ENCODE data around the gene CTNND2.

CTNND2 gene

GRCh38 chr5:11555171-11555570 lies 349.1 kb downstream of the CTNND2 start:
- 91 to 96% methylated on average over 4 of the region's 4 CpGs for WGBS, 2 experiments
- Histone ChIP-seq H3K4me1 (ENCODE audit: control insufficient read depth, insufficient read depth, low read length) (no peaks in the 10 kb centered on the region), H3K36me3 (ENCODE audit: control insufficient read depth, insufficient read depth, low read length) (no peaks in the 10 kb centered on the region), H3K27ac (ENCODE audit: insufficient read depth, low read depth, low read length, poor library complexity, severe bottlenecking) (no peak overlapping the region), H3K9me3 (ENCODE audit: control insufficient read depth, low read length) (no peaks in the 10 kb centered on the region), H3K4me3 (ENCODE audit: insufficient read depth, low read depth, low read length) (no peak overlapping the region), H3K27me3 (ENCODE audit: control insufficient read depth, insufficient read depth, low read length, poor library complexity, severe bottlenecking) (no peaks in the 10 kb centered on the region)

- Histone ChIP-seq H3K27ac (ENCODE audit: insufficient read depth, low read depth, low read length, poor library complexity, severe bottlenecking) (no peak overlapping the region), H3K27me3 (ENCODE audit: control insufficient read depth, insufficient read depth, low read length, poor library complexity, severe bottlenecking) (no peaks in the 10 kb centered on the region), H3K4me1 (ENCODE audit: control insufficient read depth, insufficient read depth, low read length) (no peaks in the 10 kb centered on the region), H3K36me3 (ENCODE audit: control insufficient read depth, insufficient read depth, low read length) (no peaks in the 10 kb centered on the region), H3K9me3 (ENCODE audit: control insufficient read depth, low read length) (no peaks in the 10 kb centered on the region), H3K4me3 (ENCODE audit: insufficient read depth, low read depth, low read length) (no peak overlapping the region)
- 91 to 99% methylated on average over 4 to 5 of the region's 5 CpGs for WGBS, 2 experiments
Observed at GRCh38 chr5:11547730-11548129, 356.5 kb downstream of the CTNND2 start.

DNA sequence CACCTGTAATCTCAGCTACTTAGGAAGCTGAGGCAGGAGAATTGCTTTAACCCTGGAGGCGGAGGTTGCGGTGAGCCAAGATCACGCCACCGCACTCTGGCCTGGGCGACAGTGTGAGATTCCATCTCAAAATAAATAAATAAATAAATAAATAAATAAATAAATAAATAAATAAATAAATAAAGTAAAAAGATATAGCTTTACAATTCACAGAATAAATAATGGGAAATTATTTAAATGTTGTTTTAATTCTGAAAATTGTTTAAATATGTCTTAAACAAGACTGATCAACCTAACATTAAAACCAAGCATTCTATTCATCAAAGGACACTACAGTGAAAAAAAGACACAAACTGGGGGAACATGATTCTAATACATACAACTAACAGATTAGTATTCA lies 357.1 kb downstream of the CTNND2 start:
- no peak overlapping the region for H3K4me3 ChIP-seq (ENCODE audit: insufficient read depth, low read depth, low read length)
- 82 to 100% methylated on average over 2 of the region's 5 CpGs for WGBS, 2 experiments
- H3K36me3 ChIP-seq (ENCODE audit: control insufficient read depth, insufficient read depth, low read length): no peaks in the 10 kb centered on the region
- H3K9me3 ChIP-seq (ENCODE audit: control insufficient read depth, low read length): no peaks in the 10 kb centered on the region
- H3K4me1 ChIP-seq (ENCODE audit: control insufficient read depth, insufficient read depth, low read length): no peaks in the 10 kb centered on the region
- H3K27ac ChIP-seq (ENCODE audit: insufficient read depth, low read depth, low read length, poor library complexity, severe bottlenecking): no peak overlapping the region
- H3K27me3 ChIP-seq (ENCODE audit: control insufficient read depth, insufficient read depth, low read length, poor library complexity, severe bottlenecking): no peaks in the 10 kb centered on the region

GRCh38 chr5:11540112-11540511 lies 364.1 kb downstream of the CTNND2 start:
- Histone ChIP-seq H3K27ac (ENCODE audit: insufficient read depth, low read depth, low read length, poor library complexity, severe bottlenecking) (no peak overlapping the region), H3K27me3 (ENCODE audit: control insufficient read depth, insufficient read depth, low read length, poor library complexity, severe bottlenecking) (no peaks in the 10 kb centered on the region), H3K4me3 (ENCODE audit: insufficient read depth, low read depth, low read length) (no peak overlapping the region), H3K36me3 (ENCODE audit: control insufficient read depth, insufficient read depth, low read length) (no peaks in the 10 kb centered on the region), H3K4me1 (ENCODE audit: control insufficient read depth, insufficient read depth, low read length) (no peaks in the 10 kb centered on the region), H3K9me3 (ENCODE audit: control insufficient read depth, low read length) (no peaks in the 10 kb centered on the region)
- 94 to 95% methylated on average over 5 of the region's 5 CpGs for WGBS, 2 experiments

DNA sequence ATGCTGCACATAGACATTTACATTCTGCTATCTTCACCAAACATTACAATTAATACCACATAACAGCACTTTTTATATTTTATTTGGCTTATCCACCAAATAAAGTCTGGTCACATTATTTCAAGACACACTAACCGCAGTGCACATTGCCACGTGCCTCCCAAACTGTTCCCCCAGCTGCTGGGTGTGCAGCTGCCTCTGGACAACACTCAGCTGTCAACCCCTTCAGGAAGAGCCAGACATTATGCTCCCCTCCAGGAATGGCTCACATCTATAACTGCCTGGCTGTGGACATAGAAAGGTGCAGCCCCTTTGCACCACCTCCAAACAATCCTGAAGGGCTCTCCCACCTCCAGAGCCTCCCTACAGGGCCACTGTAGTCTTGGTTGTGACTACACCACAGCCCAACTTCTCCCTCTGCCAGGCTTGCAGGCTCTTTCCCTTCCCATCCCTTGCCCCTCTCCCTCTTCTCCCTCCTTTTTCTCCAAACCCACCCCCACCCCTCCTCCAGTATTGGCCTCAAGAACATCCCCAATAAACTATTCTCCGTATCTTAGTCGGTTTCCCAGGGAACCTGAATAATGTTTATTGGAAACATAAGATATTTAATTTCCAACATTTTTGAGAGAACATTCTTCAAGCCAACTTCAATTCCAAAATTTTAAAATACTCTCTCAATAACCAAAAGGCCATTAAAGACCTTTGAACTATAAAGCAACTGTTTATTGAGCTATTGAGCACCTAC lies 372.3 kb downstream of the CTNND2 start:
- peaks cover 10% of the 10 kb centered on the region for H3K4me1 ChIP-seq (ENCODE audit: control insufficient read depth, insufficient read depth, low read length)
- no peak overlapping the region for H3K27ac ChIP-seq (ENCODE audit: insufficient read depth, low read depth, low read length, poor library complexity, severe bottlenecking)
- H3K27me3 ChIP-seq (ENCODE audit: control insufficient read depth, insufficient read depth, low read length, poor library complexity, severe bottlenecking): no peaks in the 10 kb centered on the region
- H3K9me3 ChIP-seq (ENCODE audit: control insufficient read depth, low read length): no peaks in the 10 kb centered on the region
- WGBS, 2 experiments: 91 to 93% methylated on average over 2 to 4 of the region's 4 CpGs
- no peak overlapping the region for H3K4me3 ChIP-seq (ENCODE audit: insufficient read depth, low read depth, low read length)
- H3K36me3 ChIP-seq (ENCODE audit: control insufficient read depth, insufficient read depth, low read length): no peaks in the 10 kb centered on the region

- 92 to 94% methylated on average over 7 of the region's 7 CpGs for WGBS, 2 experiments
- peaks cover 31% of the 10 kb centered on the region for H3K4me1 ChIP-seq (ENCODE audit: control insufficient read depth, insufficient read depth, low read length)
- H3K27ac ChIP-seq (ENCODE audit: insufficient read depth, low read depth, low read length, poor library complexity, severe bottlenecking): no peak overlapping the region
- no peaks in the 10 kb centered on the region for H3K9me3 ChIP-seq (ENCODE audit: control insufficient read depth, low read length)
- H3K4me3 ChIP-seq (ENCODE audit: insufficient read depth, low read depth, low read length): no peak overlapping the region
- no peaks in the 10 kb centered on the region for H3K27me3 ChIP-seq (ENCODE audit: control insufficient read depth, insufficient read depth, low read length, poor library complexity, severe bottlenecking)
- no peaks in the 10 kb centered on the region for H3K36me3 ChIP-seq (ENCODE audit: control insufficient read depth, insufficient read depth, low read length)
Observed at GRCh38 chr5:11528720-11529119, 375.5 kb downstream of the CTNND2 start.

- 71 to 83% methylated on average over 5 to 7 of the region's 7 CpGs for WGBS, 2 experiments
- H3K4me1 ChIP-seq (ENCODE audit: control insufficient read depth, insufficient read depth, low read length): peaks cover 36% of the 10 kb centered on the region
- H3K4me3 ChIP-seq (ENCODE audit: insufficient read depth, low read depth, low read length): no peak overlapping the region
- H3K9me3 ChIP-seq (ENCODE audit: control insufficient read depth, low read length): no peaks in the 10 kb centered on the region
- H3K36me3 ChIP-seq (ENCODE audit: control insufficient read depth, insufficient read depth, low read length): no peaks in the 10 kb centered on the region
- H3K27me3 ChIP-seq (ENCODE audit: control insufficient read depth, insufficient read depth, low read length, poor library complexity, severe bottlenecking): no peaks in the 10 kb centered on the region
- no peak overlapping the region for H3K27ac ChIP-seq (ENCODE audit: insufficient read depth, low read depth, low read length, poor library complexity, severe bottlenecking)
Observed at GRCh38 chr5:11527652-11528349, 376.4 kb downstream of the CTNND2 start.

GRCh38 chr5:11525020-11525419 lies 379.2 kb downstream of the CTNND2 start:
- 44 to 58% methylated on average over 1 of the region's 2 CpGs for WGBS, 2 experiments
- H3K4me1 ChIP-seq (ENCODE audit: control insufficient read depth, insufficient read depth, low read length): peaks cover 36% of the 10 kb centered on the region

DNA sequence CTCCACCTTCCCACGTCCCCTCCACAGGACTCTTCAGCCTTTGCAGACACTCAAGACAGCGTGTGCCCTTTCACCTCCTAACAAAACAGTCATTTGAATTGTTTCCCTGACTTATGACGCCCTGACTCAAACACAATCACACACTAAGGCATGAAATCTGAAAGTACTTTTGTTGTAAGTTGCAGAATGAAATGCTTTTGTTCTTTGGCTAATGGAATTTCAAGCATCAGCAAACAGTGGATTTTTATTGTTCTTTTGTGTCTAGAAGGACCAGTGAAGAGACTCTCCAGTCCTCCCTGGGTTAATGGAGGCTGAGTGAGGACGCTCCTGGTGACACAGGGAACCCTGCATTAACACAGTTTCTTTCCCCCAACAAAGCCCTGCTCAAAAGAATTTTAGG lies 380.1 kb downstream of the CTNND2 start:
- Histone ChIP-seq H3K36me3 (ENCODE audit: control insufficient read depth, insufficient read depth, low read length) (no peaks in the 10 kb centered on the region), H3K27me3 (ENCODE audit: control insufficient read depth, insufficient read depth, low read length, poor library complexity, severe bottlenecking) (no peaks in the 10 kb centered on the region), H3K4me3 (ENCODE audit: insufficient read depth, low read depth, low read length) (no peak overlapping the region), H3K9me3 (ENCODE audit: control insufficient read depth, low read length) (no peaks in the 10 kb centered on the region), H3K4me1 (ENCODE audit: control insufficient read depth, insufficient read depth, low read length) (peaks cover 36% of the 10 kb centered on the region), H3K27ac (ENCODE audit: insufficient read depth, low read depth, low read length, poor library complexity, severe bottlenecking) (peak overlapping the region; percentile 91)
- 13 to 42% methylated on average over 3 to 4 of the region's 4 CpGs for WGBS, 2 experiments

More at GRCh38 chr5:11525020-11525419, 379.2 kb downstream of the CTNND2 start:
- no peaks in the 10 kb centered on the region for H3K9me3 ChIP-seq (ENCODE audit: control insufficient read depth, low read length)
- H3K4me3 ChIP-seq (ENCODE audit: insufficient read depth, low read depth, low read length): no peak overlapping the region
- no peaks in the 10 kb centered on the region for H3K27me3 ChIP-seq (ENCODE audit: control insufficient read depth, insufficient read depth, low read length, poor library complexity, severe bottlenecking)
- H3K27ac ChIP-seq (ENCODE audit: insufficient read depth, low read depth, low read length, poor library complexity, severe bottlenecking): peak overlapping the region; percentile 91
- H3K36me3 ChIP-seq (ENCODE audit: control insufficient read depth, insufficient read depth, low read length): no peaks in the 10 kb centered on the region

DNA sequence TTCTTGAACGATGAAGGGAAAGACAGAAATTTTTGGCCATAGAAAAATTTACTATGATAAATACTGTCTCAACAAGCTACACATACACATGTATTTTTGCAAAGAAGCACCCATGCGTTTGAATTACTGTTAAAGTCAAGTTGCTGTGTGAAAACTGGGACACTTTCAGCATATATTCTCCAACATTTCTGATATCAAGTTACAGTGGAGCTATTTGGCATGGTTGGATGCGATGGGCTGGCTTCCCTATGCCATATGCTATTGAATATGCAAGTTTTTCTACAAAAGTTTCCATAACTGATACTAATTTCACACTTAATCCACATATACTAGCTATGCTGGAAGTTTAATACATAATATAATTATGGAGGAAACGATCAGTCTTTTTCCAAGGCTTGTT lies 381.4 kb downstream of the CTNND2 start:
- no peak overlapping the region for H3K4me3 ChIP-seq (ENCODE audit: insufficient read depth, low read depth, low read length)
- H3K9me3 ChIP-seq (ENCODE audit: control insufficient read depth, low read length): no peaks in the 10 kb centered on the region
- WGBS, 2 experiments: 96 to 100% methylated on average over 2 to 4 of the region's 4 CpGs
- H3K36me3 ChIP-seq (ENCODE audit: control insufficient read depth, insufficient read depth, low read length): no peaks in the 10 kb centered on the region
- no peaks in the 10 kb centered on the region for H3K27me3 ChIP-seq (ENCODE audit: control insufficient read depth, insufficient read depth, low read length, poor library complexity, severe bottlenecking)
- no peak overlapping the region for H3K27ac ChIP-seq (ENCODE audit: insufficient read depth, low read depth, low read length, poor library complexity, severe bottlenecking)
- H3K4me1 ChIP-seq (ENCODE audit: control insufficient read depth, insufficient read depth, low read length): peaks cover 26% of the 10 kb centered on the region
